Epithelial cell of esophagus (primary cell): Measurements from ENCODE around the gene CABCOCO1.

Experiments
- DNase-seq: peaks from one replicate; pipeline ENCODE4 v3.0.0; 2010; ENCODE audit warnings: low read depth
- H3K4me3 ChIP-seq: 2 replicates; pipeline ENCODE4 v1.5.1; 2011; ENCODE audit warnings: mild to moderate bottlenecking, low read length, control low read depth
- CTCF ChIP-seq: IDR thresholded peaks from 2 replicates; pipeline ENCODE4 v1.5.1; 2011; ENCODE audit warnings: low read depth, mild to moderate bottlenecking, low read length, control low read depth, inconsistent platforms; ENCODE audit not compliant: insufficient read depth; ENCODE audit errors: missing control alignments

CABCOCO1 gene

DNA sequence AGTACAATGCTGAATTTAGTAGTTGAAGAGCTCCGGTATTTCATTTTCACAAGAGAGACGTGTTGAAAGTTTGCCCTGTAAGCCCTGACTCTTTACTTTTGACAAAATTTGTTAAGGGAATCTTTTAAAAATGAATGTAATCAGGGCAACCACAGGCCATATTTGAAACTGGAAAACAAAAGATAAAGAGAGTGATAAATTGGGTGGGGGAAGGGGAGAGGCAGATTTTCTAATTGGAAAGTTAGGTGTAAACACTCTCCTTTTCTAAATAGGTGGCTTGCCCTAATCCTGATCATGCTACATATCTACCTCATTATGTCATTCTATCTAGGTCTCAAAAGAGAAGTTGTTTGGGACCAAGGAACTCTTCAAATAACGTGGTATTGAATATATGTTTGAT, 90.7 kb downstream of the CABCOCO1 start:
- H3K4me3 ChIP-seq: no peak overlapping the region
- TF ChIP-seq CTCF: no peak
- DNase-seq: no peak

DNA sequence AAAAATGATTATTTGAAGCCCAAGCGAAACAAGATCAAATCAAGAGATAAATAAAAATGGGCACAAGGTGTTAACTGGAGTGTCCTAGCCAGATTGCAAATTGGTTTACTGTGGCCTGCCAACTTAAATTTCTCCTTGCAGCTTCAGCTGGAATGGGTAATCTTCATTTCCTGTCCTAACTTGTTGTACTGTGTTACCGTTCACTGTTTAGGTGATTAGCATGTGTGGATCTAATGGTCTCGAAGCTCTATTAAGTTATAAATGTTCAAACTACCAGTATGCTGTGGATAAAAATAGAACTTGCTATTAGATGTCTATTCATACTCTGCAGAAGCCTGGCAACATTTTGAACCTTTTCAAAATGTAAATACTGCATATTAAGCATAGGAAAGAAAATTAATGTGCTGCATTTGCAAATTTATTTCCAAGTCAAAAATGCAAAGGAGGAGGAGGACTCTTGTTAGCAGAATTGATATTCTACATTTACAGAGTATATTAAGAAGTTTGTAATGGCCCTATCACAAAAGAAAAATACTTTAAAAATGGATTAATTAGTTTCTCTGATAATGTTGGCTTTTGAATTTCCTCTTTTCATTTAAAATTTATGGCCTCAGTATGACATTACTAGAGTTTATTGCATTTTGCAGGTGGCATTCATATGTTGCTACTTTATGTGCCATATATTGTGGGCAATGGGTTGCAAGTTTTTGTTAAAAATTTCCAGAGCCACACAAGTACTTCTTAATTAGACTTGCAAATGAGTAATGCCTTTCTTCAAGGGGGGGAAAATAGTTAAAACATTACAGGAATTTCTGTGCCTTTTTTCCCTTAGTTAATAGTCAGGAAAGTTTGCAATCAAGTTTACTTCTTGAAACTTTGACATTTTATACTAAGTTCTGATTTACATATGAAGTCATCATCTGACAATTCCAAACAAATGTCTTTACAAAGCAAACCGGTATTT, 92.1 kb downstream of the CABCOCO1 start:
- DNase-seq: peak; percentile 72
- no peak overlapping the region for H3K4me3 ChIP-seq
- TF ChIP-seq CTCF: no peak

- H3K4me3 ChIP-seq: no peak overlapping the region
- no peak for DNase-seq
- no peak for TF ChIP-seq CTCF
These were observed 94.3 kb downstream of the CABCOCO1 start for GRCh38 chr10:61757001-61757400.

DNA sequence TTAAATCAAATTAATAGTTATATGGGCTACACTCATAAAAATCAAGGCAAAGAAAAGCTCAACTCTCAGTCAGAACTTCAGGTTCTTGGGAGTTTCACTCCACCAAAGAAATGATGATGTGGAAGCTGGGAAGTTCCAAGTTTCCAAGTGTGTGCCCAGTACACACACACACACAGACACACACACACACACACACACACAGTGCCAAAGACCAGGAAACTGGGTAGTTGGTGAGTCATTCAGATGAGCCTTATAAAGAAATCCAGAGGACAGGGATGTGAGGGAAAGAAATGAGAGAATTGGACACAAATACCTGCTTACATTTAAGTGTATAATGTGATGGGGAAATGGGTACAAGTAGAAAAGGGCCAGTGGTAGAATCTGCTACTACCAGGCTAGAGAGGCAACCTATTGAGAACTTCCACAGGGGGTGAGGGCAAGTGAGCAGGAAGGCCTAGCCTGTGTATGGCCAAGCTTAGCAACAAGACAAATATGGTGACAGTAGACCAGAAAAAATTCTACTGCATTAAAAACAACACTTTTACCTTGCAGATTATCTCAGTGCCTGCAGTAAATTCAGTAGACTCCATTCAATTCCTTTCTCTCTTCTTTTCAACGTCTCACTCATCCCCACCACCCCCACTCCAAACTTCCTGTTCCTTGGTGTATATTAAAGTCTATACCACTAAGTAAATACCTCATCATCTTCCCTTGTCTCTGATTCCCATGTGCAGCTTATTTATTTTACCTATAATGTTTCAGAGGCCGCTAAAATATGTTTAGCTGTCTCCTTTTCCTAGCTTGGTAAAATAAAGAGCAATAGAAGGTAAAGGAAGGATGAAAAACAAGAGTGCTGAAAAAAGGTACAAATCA, 95.0 kb downstream of the CABCOCO1 start:
- peak; percentile 86 for DNase-seq
- no peak overlapping the region for H3K4me3 ChIP-seq
- no peak for TF ChIP-seq CTCF

GRCh38 chr10:61758433-61758832, 95.7 kb downstream of the CABCOCO1 start:
- no peak for DNase-seq
- TF ChIP-seq CTCF: no peak

DNA sequence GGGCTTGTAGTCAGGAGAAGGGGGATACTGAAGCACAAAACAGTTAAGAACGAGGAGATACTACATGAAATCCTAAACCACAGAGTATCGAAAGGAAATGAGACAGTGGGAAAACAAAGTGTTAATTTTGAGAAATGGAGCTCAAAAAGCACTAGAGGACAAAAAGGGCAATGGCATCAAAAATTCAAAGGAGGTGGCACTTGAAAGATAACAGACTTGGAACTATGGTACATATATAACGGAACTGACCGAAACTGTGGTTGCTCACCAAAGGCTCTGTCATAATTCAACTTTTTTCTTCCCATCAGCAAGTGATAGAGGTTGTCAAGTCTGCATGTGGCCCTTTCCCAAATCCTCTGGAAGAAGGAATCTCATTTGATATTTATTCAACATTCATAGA, 97.0 kb downstream of the CABCOCO1 start:
- no peak for DNase-seq
- no peak for TF ChIP-seq CTCF
- H3K4me3 ChIP-seq: no peak overlapping the region

More at GRCh38 chr10:61758433-61758832, 95.7 kb downstream of the CABCOCO1 start:
- H3K4me3 ChIP-seq: no peak overlapping the region
